GM21576 (cell line): Measurements from ENCODE around the gene COA6.
A peak's percentile ranks its signal among the peaks of the same experiment; 100 is the strongest.
"Not testable (repeated sequence)": the region's sequence is repeated elsewhere in the genome, so short reads cannot be mapped to it uniquely, and the experiment has no call there.

Experiments used
- ATAC-seq: cut with Tn5 transposase; IDR thresholded peaks from one replicate; pipeline ENCODE4 v1.9.1; 2021; ENCODE audit warnings: mild to moderate bottlenecking, moderate library complexity; ENCODE audit not compliant: unreplicated experiment

Gene COA6

GRCh38 chr1:234373064-234373958, at the start of gene COA6:
TSS of gene COA6 (plus strand) at chr1:234373456. CDS start at chr1:234373467, 11 bp downstream.
- ATAC-seq: peak; percentile 92

GRCh38 chr1:234324821-234325220, 48.4 kb upstream of the COA6 start:
- ATAC-seq: no peak

GRCh38 chr1:234325878-234326496, 47.3 kb upstream of the COA6 start:
- ATAC-seq: no peak

GRCh38 chr1:234326497-234327366, 46.5 kb upstream of the COA6 start:
- peak; percentile 76 for ATAC-seq

- no peak for ATAC-seq
Measured at GRCh38 chr1:234327577-234328164, 45.6 kb upstream of the COA6 start.

GRCh38 chr1:234330843-234331215, 42.4 kb upstream of the COA6 start:
- ATAC-seq: no peak

- no peak for ATAC-seq
Measured at GRCh38 chr1:234331507-234331906, 41.7 kb upstream of the COA6 start.

GRCh38 chr1:234336359-234336758, 36.9 kb upstream of the COA6 start:
- no peak for ATAC-seq

GRCh38 chr1:234337233-234337632, 36.0 kb upstream of the COA6 start:
- no peak for ATAC-seq

GRCh38 chr1:234340528-234340927, 32.7 kb upstream of the COA6 start:
- no peak for ATAC-seq

- no peak for ATAC-seq
Measured at GRCh38 chr1:234342774-234343173, 30.5 kb upstream of the COA6 start.

- no peak for ATAC-seq
Measured at GRCh38 chr1:234345237-234345636, 28.0 kb upstream of the COA6 start.

- ATAC-seq: no peak
Measured at GRCh38 chr1:234348964-234349363, 24.3 kb upstream of the COA6 start.

- ATAC-seq: no peak
Measured at GRCh38 chr1:234355782-234356510, 17.3 kb upstream of the COA6 start.

- not testable (repeated sequence) for ATAC-seq
Measured at GRCh38 chr1:234356615-234357269, 16.5 kb upstream of the COA6 start.

- no peak for ATAC-seq
Measured at GRCh38 chr1:234357831-234358230, 15.4 kb upstream of the COA6 start.

- no peak for ATAC-seq
Measured at GRCh38 chr1:234361102-234361603, 12.1 kb upstream of the COA6 start.

GRCh38 chr1:234362558-234362957, 10.7 kb upstream of the COA6 start:
- no peak for ATAC-seq

- ATAC-seq: no peak
Measured at GRCh38 chr1:234368320-234369032, 4.8 kb upstream of the COA6 start.
